Inflammatory macrophage (primary cell): Measurements from ENCODE around the gene PPP1CB.
"Not testable (repeated sequence)": the region's sequence is repeated elsewhere in the genome, so short reads cannot be mapped to it uniquely, and the experiment has no call there.

Experiments used
- DNase-seq, 2 donors: peaks; one replicate each; pipeline ENCODE4 v3.0.0-alpha.2; 2020 to 2022

Gene PPP1CB

GRCh38 chr2:28780496-28780895, 28.9 kb downstream of the PPP1CB start:
- no peak for DNase-seq

- DNase-seq: no peak
Observed at GRCh38 chr2:28782423-28782822, 30.8 kb downstream of the PPP1CB start.

GRCh38 chr2:28784570-28784969, 32.9 kb downstream of the PPP1CB start:
- not testable (repeated sequence) for DNase-seq

DNA sequence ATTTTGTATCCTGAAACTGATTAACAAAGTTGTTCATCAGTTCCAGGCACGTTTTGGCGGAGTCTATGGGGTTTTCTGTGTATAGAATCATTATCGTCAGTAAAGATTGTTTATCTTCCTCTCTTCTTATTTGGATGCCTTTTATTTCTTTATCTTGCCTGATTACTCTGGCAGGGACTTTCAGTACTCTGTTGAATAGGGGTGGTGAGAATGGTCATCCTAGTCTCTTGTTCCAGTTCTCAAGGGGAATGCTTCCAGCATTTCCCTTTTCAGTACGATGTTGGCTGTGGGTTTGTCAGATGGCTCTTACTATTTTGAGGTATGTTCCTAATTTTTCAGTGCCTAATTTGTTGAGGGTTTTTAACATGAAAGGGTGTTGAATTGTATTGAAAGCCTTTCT, 45.0 kb downstream of the PPP1CB start:
- no peak for DNase-seq

GRCh38 chr2:28801726-28802125, 50.1 kb downstream of the PPP1CB start:
- no peak for DNase-seq

- no peak for DNase-seq
Observed at GRCh38 chr2:28802975-28803429, 51.4 kb downstream of the PPP1CB start.

DNA sequence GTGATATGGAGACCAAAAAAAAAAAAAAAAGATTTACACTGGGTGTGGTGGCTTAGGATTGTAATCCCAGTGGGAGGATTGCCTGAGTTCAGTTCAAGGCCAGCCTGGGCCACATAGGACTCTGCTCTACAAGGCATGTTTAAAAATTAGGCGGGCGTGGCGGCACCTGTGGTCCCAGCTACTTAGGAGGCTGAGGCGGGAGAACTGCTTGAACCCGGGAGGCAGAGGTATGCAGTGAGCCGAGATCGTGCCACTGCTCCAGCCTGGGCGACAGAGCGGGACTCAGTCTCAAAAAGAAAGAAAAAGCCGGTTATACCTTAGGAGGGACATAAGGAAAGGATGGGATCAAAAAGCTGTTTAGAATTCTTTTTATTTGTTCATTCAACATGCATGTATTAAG, 58.3 kb downstream of the PPP1CB start:
- no peak for DNase-seq

DNA sequence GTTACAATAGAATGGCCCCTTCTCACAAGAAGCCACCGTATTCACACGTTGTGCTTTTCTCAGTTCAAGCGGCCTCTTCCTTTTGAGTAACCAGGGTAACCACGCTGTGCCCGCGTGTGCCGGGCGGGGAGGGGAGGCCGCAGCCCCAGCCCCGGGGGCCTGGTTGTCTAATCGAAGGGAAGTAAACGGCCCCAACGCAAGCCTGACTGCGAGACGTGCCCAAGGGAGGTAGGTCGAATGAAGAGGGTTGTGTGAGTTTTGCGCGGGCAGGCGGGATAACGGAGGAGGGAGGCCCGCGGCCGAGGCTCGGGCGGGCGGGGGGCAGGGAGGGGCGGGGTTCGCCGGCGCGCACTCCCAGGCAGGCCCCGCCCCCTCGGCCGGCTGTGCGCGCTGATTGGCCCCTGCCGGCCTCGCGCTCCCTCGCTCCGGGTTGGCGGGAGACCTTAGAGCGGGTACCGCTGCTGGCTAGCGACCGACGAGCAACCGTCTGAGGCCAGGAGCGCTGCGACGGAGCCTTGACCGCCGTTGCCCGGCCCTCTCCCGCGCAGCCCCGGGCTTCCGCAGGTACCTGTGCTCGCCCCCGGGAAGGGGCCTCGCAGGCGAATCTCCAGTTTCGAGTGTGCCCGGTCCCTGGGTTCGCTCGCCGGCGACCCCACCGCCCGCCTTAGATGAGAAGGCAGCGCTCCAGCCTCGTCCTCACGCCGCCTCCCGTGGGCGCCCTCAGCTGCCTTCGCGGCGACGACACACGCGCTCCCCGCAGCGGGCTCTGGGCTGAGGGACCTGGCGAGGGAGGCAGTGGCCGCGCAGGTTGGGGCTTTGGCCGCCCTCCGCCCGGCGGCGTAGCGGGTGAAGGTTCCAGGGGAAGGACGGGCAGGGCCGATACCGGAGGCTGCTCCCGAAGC, 59.0 kb downstream of the PPP1CB start, which contains the start of gene SPDYA:
Gene SPDYA (plus strand): TSS at position 451 of the 902 bp plus-strand sequence. CDS start 5,181 bp downstream, outside the sequence.
- peak; percentile 47 for DNase-seq

- no peak for DNase-seq
Observed at GRCh38 chr2:28818053-28818452, 66.4 kb downstream of the PPP1CB start.

DNA sequence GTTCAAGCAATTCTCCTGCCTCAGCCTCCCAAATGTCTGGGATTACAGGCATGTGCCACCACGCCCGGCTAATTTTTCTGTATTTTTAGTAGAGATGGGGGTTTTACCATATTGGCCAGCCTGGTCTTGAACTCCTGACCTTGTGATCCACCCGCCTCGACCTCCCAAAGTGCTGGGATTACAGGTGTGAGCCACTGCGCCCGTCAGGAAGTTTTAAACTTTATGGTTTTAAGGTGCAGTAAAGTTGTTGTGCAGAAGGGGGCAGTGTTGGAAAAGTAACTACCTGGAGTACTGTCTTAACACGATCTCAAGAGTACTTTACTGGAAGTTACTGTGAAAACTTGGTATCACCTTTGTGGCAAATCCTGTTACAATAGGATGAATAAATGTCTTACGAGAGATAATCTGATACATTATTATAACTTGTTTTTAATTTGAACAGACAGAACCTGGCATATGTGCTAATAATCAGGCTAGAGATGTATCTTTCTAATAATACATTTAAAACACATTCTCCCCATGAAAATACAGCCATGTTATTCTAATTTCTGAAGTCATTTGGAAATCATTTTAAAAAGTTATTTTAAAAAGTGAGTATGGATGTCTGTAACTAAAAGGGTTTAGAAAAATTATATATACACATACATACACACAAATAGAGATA, 69.8 kb downstream of the PPP1CB start:
- peak; percentile 50 to 55 for DNase-seq

GRCh38 chr2:28822036-28822435, 70.4 kb downstream of the PPP1CB start:
- no peak for DNase-seq

DNA sequence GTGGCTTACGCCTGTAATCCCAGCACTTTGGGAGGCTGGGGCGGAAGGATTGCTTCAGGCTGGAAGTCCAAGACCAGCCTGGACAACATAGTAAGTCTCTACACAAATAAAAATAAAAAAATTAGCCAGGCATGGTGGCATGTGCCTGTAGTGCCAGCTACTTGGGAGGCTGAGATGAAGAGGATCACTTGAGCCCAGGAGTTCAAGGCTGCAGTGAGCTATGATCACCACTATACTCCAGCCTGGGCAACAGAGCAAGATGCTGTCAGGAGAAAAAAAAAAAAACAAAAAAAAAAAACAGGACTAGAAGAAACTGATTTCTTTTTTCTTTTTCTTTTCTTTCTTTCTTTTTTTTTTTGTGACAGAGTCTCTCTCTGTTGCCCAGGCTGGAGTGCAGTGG, 72.6 kb downstream of the PPP1CB start:
- no peak for DNase-seq

DNA sequence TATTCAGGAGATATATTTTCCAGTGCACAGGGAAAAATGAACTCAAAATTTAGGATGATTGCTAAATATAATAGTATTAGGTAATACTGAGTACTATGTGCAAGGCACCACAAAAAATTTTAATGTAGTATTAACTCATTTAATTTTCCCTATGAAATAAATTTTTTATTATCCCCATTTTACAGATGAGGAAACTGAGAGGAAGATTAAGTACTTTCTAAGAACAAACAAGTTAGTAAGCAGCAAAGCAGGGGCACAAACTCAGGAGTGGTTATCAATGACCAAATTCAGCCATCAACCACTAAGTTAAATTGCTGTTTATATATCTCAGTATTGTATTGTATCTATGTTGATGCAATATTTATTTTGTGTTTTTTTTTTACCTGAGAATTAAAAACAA, 73.2 kb downstream of the PPP1CB start:
- DNase-seq: no peak

DNA sequence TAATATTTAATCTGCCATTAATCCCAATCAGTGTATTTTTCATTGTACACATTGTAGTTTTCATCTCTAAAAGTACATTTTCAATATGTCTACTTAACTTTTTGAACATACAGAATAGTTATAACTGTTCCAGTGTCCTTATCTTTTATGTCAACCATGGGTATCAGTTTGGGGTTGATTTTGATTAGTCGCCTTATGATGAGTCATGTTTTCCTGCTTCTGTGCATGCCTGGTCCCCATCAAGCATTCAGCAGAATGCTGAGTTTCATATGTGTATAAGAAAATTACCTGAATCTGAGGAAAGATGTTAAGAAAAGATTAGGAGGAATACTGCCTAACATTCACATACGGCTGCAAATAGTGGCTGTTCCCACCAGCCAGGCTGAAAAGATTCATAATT, 76.8 kb downstream of the PPP1CB start:
- no peak for DNase-seq

GRCh38 chr2:28833740-28834470, 82.3 kb downstream of the PPP1CB start:
- peak; percentile 56 to 60 for DNase-seq

GRCh38 chr2:28835781-28836180, 84.2 kb downstream of the PPP1CB start:
- DNase-seq: no peak

DNA sequence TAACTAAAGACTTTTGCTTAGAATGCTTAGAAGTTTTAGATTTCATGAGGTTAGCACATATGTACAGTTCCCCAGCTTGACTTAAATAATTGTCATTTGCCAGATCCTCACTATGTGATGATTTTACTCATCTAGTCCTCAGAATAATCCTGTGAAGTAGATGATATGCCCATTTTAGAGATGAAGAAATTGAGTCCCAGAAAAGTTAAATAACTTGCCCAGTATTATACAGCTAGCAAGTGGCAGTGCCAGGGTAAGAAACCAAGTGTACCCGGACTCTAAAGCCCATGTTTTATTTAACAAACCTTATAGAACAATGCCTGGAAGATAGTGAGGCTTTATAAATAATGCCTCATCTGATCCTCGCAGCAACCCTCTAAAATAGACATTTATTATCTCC, 87.3 kb downstream of the PPP1CB start:
- DNase-seq: no peak

- no peak for DNase-seq
Observed at GRCh38 chr2:28842042-28842441, 90.4 kb downstream of the PPP1CB start.
